OCI-LY3 (cell line): ENCODE data around the gene PARD3.

Experiments used
- H2AFZ ChIP-seq: fragments of 200-600, 300-600 bp; shearing (Covaris generic); 2 replicates; pipeline ENCODE4 v1.6.0; 2014; ENCODE audit warnings: antibody characterized with exemption, low read depth, low read length
- H3K27ac ChIP-seq: fragments of 200-600, 300-600 bp; sonication (generic); 2 replicates; pipeline ENCODE4 v1.5.1; 2014; ENCODE audit warnings: mild to moderate bottlenecking, low read length, moderate library complexity, mixed read lengths
- H3K27me3 ChIP-seq: fragments of 200-600, 300-600 bp; sonication (generic); 2 replicates; pipeline ENCODE4 v1.6.1; 2014; ENCODE audit warnings: low read depth, low read length, mixed read lengths
- H3K36me3 ChIP-seq: fragments of 200-600, 300-600 bp; sonication (generic); replicated peaks from 2 replicates; pipeline ENCODE3; 2014; ENCODE audit warnings: low read depth, low read length, mixed read lengths
- H3K4me1 ChIP-seq: fragments of 300-600, 200-600 bp; sonication (generic); 2 replicates; pipeline ENCODE4 v1.6.1; 2014; ENCODE audit warnings: low read length, mixed read lengths
- H3K4me2 ChIP-seq: fragments of 200-600, 300-600 bp; sonication (generic); 2 replicates; pipeline ENCODE4 v1.6.1; 2014; ENCODE audit warnings: low read length, mixed read lengths
- H3K4me3 ChIP-seq: fragments of 300-600, 200-600 bp; sonication (generic); 2 replicates; pipeline ENCODE4 v1.5.1; 2014; ENCODE audit warnings: antibody characterized with exemption, mild to moderate bottlenecking, low read length, moderate library complexity
- H3K79me2 ChIP-seq: fragments of 300-600, 200-600 bp; shearing (Covaris generic); 2 replicates; pipeline ENCODE4 v1.6.1; 2014; ENCODE audit warnings: mild to moderate bottlenecking, low read length, mixed read lengths
- H3K9ac ChIP-seq: fragments of 300-600, 200-600 bp; shearing (Covaris generic); 2 replicates; pipeline ENCODE4 v1.6.0; 2014; ENCODE audit warnings: mild to moderate bottlenecking, low read length, moderate library complexity
- H3K9me3 ChIP-seq: fragments of 200-600, 300-600 bp; shearing (Covaris generic); 2 replicates; pipeline ENCODE4 v1.6.1; 2014; ENCODE audit warnings: low read length, mixed read lengths; ENCODE audit not compliant: insufficient read depth
- H4K20me1 ChIP-seq: fragments of 200-600, 300-600 bp; sonication (generic); 2 replicates; pipeline ENCODE4 v1.6.1; 2016; ENCODE audit warnings: low read length, mixed read lengths; ENCODE audit not compliant: insufficient read depth
- EZH2phosphoT487 ChIP-seq: fragments of 200-600 bp; shearing (Covaris generic); IDR thresholded peaks from 2 replicates; pipeline ENCODE4 v1.6.1; 2018; ENCODE audit warnings: antibody characterized with exemption, mixed run types, low read depth
- TF ChIP-seq, protein P1 (sequence below): fragments of 200-600, 300-600 bp; sonication (generic); IDR thresholded peaks from 2 replicates; pipeline ENCODE4 v1.5.1; 2014; ENCODE audit warnings: antibody characterized with exemption, low read length, low read depth

Gene PARD3

DNA sequence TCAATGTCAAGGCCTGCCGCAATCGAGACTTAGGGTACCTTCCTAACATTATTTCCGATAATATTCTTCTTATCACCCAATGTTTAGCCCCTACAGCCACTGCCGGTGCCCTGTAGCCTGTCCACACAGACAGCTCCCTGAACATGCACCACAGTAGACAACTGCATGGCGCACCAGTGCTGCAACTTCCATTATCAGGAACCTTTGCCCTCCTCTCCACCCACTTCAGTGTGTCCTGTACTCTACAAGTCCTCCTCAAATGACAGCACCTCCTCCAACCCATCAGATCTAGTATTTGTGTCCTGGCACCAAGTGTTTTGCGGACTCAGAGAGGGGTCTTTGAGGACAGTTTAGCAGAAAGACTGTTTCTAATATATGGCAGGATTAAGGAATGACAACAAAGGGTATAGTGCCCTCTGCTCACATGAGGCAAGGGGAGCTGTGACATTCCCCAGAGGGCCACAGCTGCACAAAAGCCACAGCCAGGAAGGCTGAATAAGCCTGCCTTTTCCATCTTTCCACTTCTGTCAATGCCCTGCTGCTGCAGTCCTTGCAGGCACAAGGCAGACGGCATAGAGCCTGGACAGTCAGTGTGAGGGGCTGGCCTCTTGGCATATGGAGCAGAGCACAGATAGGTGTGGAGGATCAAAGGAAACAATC, 335.4 kb downstream of the PARD3 start:
- H2AFZ ChIP-seq, result no peak overlapping the region
- no peaks in the 10 kb centered on the region for H3K27me3 ChIP-seq
- no peaks in the 10 kb centered on the region for H3K79me2 ChIP-seq
- H3K4me3 ChIP-seq, result no peak overlapping the region
- no peak overlapping the region for H3K9ac ChIP-seq
- no peaks in the 10 kb centered on the region for H3K9me3 ChIP-seq
- H3K4me2 ChIP-seq, result no peak overlapping the region
- no peaks in the 10 kb centered on the region for H4K20me1 ChIP-seq
- no peak overlapping the region for H3K27ac ChIP-seq
- TF ChIP-seq EZH2phosphoT487, result no peak
- H3K4me1 ChIP-seq, result no peaks in the 10 kb centered on the region
- no peaks in the 10 kb centered on the region for H3K36me3 ChIP-seq

DNA sequence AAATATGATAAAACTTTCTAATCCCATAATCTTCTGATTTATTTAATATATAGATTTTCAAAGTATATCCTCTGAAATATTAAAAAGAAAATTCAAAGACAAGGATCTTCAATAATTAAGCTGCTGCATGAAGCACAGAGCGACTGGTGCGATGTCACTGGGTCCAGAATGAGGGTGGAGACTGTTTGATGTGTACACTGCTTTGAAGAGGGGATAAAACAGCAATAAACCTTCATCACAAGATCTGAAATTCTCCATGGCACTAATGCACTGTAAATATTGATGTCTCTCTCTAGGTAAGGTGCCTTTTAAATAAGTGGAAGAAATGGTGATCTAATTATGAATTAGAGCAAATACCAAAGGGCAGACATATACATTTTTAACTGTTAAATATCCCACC, 337.8 kb downstream of the PARD3 start:
- H3K27ac ChIP-seq, result no peak overlapping the region
- H3K27me3 ChIP-seq, result no peaks in the 10 kb centered on the region
- no peaks in the 10 kb centered on the region for H3K9me3 ChIP-seq
- no peak overlapping the region for H3K9ac ChIP-seq
- TF ChIP-seq, protein P1, sequence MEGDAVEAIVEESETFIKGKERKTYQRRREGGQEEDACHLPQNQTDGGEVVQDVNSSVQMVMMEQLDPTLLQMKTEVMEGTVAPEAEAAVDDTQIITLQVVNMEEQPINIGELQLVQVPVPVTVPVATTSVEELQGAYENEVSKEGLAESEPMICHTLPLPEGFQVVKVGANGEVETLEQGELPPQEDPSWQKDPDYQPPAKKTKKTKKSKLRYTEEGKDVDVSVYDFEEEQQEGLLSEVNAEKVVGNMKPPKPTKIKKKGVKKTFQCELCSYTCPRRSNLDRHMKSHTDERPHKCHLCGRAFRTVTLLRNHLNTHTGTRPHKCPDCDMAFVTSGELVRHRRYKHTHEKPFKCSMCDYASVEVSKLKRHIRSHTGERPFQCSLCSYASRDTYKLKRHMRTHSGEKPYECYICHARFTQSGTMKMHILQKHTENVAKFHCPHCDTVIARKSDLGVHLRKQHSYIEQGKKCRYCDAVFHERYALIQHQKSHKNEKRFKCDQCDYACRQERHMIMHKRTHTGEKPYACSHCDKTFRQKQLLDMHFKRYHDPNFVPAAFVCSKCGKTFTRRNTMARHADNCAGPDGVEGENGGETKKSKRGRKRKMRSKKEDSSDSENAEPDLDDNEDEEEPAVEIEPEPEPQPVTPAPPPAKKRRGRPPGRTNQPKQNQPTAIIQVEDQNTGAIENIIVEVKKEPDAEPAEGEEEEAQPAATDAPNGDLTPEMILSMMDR, result no peak
- no peak for TF ChIP-seq EZH2phosphoT487
- no peak overlapping the region for H2AFZ ChIP-seq
- no peak overlapping the region for H3K4me3 ChIP-seq
- H3K4me2 ChIP-seq, result no peak overlapping the region
- no peaks in the 10 kb centered on the region for H3K36me3 ChIP-seq
- H4K20me1 ChIP-seq, result no peaks in the 10 kb centered on the region
- H3K4me1 ChIP-seq, result no peaks in the 10 kb centered on the region
- no peaks in the 10 kb centered on the region for H3K79me2 ChIP-seq

DNA sequence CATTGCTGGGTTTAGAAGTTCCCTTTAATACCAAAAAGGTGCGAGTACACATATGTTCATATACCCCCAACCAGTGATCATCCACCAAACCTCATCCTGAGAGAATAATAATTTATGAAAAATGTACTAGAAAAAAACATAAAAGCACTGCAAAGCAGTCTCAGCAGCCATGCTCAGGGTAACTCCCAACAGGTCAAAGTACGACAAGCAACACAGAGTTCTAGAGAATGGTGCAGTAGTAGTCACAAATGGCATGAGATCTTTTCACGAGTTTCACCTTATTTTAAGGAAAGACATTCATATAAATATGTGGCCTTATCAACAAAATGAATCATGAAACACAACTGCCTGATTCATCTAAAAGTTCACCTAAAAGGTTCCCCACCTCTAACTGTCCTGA, 338.5 kb downstream of the PARD3 start:
- H3K36me3 ChIP-seq, result no peaks in the 10 kb centered on the region
- H3K4me2 ChIP-seq, result no peak overlapping the region
- no peaks in the 10 kb centered on the region for H3K9me3 ChIP-seq
- H3K27me3 ChIP-seq, result no peaks in the 10 kb centered on the region
- no peaks in the 10 kb centered on the region for H3K4me1 ChIP-seq
- H3K9ac ChIP-seq, result no peak overlapping the region
- H2AFZ ChIP-seq, result no peak overlapping the region
- TF ChIP-seq, protein P1, result no peak
- TF ChIP-seq EZH2phosphoT487, result no peak
- no peaks in the 10 kb centered on the region for H3K79me2 ChIP-seq
- H4K20me1 ChIP-seq, result no peaks in the 10 kb centered on the region
- H3K27ac ChIP-seq, result no peak overlapping the region
- H3K4me3 ChIP-seq, result no peak overlapping the region

DNA sequence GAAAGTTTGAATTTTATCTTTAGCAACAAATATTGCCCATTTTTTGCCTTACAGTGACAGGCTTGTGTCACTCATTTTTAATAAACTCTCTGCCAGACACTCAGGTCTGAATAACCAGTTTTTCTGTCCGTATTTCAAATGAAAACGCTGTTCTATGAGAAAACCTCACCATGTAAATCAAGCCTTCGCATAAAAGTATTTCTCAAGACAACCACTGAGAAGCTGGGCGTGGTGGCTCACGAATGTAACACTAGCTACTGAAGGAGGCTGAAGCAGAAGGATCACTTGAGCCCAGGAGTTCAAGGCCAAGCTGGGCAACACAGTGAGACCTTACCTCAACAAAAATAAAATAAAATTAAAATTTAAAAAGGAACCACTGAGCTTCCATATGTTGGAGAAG, 339.3 kb downstream of the PARD3 start:
- TF ChIP-seq, protein P1, result no peak
- no peak for TF ChIP-seq EZH2phosphoT487
- Histone ChIP-seq H3K4me3 (no peak overlapping the region), H3K4me1 (no peaks in the 10 kb centered on the region), H3K79me2 (no peaks in the 10 kb centered on the region), H4K20me1 (no peaks in the 10 kb centered on the region), H3K4me2 (no peak overlapping the region), H2AFZ (no peak overlapping the region), H3K36me3 (no peaks in the 10 kb centered on the region), H3K9me3 (no peaks in the 10 kb centered on the region), H3K27ac (no peak overlapping the region), H3K9ac (no peak overlapping the region), H3K27me3 (no peaks in the 10 kb centered on the region)

DNA sequence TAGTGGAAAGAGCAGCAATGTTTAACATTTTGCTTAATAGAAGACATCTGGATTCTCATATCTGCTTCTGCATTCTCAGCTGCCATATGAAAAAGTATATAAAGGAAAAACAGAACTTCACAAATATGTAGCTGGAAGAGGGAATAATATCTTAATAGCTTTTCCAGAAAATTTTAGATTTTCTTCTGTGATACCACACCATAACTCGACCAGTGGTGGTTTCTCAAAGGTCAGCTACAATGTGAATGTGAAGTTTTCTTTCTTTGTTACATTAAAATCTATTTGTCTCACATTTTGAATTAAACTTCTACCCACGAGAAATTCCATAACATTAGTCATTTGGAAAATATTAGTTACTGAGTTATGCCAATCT, 339.8 kb downstream of the PARD3 start:
- Histone ChIP-seq H3K4me2 (no peak overlapping the region), H3K9me3 (no peaks in the 10 kb centered on the region), H4K20me1 (no peaks in the 10 kb centered on the region), H3K4me3 (no peak overlapping the region), H3K36me3 (no peaks in the 10 kb centered on the region), H3K79me2 (no peaks in the 10 kb centered on the region), H3K9ac (no peak overlapping the region), H3K27ac (no peak overlapping the region), H3K4me1 (no peaks in the 10 kb centered on the region), H3K27me3 (no peaks in the 10 kb centered on the region), H2AFZ (no peak overlapping the region)
- TF ChIP-seq EZH2phosphoT487, result no peak
- TF ChIP-seq, protein P1, result no peak
